ENCODE results near the gene PIH1D1.
A peak's percentile ranks its signal among the peaks of the same experiment; 100 is the strongest.
"Not testable (repeated sequence)": the region's sequence is repeated elsewhere in the genome, so short reads cannot be mapped to it uniquely, and the experiment has no call there.

PIH1D1 gene

DNA sequence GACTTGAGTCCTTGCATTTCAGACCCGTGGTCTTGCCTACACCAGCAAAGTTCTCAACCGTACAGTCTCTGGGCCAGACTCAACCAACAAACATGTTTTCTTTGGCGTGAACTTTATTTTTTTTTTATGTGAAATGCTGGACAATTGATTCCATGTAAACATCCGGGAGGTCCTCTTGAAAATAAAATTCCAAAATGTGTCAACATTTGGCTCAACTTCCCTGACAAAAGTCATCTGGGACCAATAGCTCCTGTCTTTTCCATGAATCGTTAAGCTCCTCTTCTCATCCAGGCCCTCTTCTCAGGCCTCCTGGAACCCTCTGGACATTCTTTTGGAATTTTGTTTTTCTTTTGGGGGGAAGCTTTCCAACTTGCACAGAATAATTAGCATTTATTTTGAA is 4.2 kb upstream of the PIH1D1 start:
- DNase-seq (ENCODE audit: low spot score), result no peak

DNA sequence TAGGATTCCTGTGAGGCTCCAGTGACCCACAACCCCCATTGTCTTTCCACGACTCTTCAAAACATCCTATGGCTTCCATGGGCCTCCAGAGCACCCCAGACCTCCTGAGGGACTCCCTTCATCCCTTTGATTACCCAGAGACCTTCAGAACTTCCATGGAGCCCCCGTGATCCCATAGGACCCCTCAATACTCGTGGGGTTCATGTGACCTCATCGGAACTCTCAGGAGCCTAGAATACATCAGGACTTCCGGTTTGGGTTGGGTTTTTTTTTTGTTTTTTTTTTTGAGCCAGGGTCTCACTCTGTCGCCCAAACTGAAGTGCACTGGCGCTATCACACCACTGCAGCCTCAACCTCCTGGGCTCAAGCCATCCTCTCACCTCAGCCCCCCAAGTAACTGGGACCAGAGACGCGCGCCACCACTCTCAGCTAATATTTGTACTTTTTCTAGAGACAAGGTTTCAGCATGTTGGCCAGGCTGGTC is 2.2 kb upstream of the PIH1D1 start:
- no peak for DNase-seq (ENCODE audit: low spot score)

DNA sequence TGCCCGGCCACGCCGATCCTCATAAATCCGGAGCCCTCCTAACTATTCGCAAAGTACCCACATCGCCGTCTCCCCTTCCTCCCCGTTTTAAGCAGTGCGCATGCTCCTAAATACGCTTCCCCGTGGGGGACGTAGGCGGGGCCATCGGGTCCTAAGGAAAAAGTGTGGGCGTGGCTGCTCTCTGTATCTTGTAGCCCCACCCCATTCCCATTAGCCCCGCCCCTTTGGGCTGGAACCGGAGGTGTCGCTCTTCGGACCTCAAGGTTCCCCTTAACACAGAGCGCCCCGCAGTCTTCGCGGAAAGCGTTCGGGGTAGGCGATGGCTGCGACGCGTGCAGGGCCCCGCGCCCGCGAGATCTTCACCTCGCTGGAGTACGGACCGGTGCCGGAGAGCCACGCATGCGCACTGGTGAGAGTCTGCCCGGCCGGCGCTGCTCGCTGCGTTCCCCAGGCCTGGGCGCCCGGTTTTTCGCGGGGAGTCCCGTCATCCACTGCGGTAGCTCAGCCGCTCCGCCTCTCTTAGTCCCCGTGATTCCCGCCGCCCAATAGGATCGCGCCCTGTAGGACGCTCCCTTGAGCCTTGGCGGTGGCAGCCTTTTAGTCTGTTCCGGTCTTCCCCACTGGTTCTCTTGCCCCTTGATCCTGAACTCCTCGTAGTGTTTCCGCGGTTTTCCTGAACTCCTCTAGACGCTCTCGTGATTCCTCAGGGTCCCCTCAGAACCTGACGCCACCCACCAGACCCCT is 1.6 kb upstream of the PIH1D1 start, which contains the start of gene ALDH16A1:
TSS of gene ALDH16A1 (plus strand) at position 213 of the 744 bp plus-strand sequence. CDS start at position 320, 107 bp downstream.
- peak; percentile 100 for DNase-seq (ENCODE audit: low spot score)

DNA sequence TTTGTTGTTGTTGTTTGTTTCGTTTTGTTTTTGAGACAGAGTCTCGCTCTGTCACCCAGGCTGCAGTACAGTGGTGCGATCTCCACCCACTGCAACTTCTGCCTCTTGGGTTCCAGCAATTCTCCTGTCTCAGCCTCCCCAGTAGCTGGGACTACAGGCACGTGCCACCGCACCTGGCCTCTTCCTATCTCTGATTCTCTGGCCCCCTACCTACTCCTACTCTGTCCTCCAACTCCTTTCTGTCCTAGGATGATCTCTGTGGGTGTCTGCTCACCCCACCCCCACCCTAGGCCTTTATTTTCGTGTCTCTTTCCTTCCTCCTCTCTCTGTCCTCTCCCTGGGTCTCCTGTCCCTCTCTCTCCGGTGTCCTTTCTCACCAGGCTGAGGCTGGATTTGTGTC is 1.2 kb downstream of the PIH1D1 start:
- DNase-seq (ENCODE audit: low spot score), result no peak

DNA sequence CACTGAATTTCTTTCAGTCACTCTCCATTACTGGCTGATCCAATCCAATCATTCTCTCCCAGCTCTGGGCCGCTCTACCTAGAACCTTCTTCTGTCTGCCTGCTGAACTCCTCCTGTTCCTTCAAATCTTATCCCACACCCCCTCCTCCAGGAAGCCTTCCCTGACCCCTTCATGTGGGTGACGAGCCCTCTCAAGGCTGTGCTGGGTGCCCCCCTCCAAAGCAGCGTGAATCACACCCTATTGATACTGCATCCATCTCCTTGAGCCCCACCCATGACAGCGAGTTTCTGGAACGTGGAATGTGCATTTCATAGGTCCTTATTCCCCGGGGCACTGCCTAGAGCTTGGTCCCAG is 3.2 kb downstream of the PIH1D1 start:
- no peak for DNase-seq (ENCODE audit: low spot score)

DNA sequence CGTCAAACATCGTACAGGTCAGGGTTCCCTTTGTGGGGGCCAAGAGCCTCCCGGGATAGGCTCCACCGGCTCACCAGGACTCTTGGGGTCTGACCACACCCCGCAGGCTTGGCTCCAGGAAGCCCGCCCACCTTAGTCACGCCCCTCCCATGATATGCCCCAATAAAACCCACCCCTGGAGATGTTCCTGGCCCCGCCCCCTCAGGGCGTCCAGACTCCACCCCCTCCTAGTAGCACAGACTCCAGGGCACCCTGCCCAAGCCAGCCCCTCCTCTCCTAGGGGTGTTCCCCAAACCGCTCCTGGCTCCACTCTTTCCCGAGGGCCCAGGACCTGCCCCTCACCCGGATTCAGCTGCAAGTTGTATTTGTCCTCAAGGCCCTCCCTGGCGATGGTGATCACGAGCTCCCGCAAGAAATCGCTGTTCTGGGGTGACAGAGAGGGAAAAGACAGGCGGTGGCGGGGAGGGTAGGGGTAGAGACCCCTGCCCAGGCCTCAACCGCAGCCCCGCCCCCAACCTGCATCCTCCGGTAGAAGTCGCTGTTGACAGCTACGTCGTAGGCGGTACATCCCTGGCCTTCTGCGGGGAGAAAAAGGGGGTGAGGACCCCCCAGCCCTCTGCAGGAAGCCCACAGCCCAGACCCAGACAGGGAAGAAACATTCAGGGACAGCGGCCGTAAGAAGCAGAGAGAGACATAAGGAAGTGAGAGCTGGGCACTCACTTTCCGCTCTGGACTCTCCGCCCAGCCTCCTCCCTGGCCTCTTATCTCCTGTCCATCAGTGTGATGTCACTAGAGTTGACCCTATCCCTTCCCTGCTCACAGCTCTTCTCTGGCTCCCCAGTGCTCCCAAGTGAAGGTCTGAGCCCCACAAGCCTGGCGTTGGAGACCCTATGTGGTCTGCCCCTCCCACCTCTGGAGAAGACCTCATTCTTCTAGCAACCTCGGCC is 3.9 kb downstream of the PIH1D1 start:
- DNase-seq (ENCODE audit: low spot score), result no peak

DNA sequence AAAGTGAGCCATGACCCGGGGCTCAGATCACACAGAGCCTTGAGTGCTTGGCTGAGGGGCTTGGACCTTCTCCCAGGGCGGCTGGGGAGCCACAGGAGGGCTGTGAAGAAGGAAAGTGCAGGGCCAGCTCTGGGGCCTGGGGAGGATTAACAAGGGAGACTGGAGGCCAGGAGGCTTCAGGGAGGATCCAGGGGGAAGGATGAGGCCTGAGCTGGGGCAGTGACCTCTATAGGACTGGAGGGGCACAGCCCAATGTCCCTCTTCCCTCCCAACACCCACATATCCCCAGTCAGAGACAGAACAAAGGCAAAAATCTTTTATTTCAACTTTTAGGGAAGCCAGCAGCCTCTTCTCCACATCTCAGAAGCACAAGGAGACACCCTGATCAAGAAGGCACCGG is 5.6 kb downstream of the PIH1D1 start:
- no peak for DNase-seq (ENCODE audit: low spot score)

DNA sequence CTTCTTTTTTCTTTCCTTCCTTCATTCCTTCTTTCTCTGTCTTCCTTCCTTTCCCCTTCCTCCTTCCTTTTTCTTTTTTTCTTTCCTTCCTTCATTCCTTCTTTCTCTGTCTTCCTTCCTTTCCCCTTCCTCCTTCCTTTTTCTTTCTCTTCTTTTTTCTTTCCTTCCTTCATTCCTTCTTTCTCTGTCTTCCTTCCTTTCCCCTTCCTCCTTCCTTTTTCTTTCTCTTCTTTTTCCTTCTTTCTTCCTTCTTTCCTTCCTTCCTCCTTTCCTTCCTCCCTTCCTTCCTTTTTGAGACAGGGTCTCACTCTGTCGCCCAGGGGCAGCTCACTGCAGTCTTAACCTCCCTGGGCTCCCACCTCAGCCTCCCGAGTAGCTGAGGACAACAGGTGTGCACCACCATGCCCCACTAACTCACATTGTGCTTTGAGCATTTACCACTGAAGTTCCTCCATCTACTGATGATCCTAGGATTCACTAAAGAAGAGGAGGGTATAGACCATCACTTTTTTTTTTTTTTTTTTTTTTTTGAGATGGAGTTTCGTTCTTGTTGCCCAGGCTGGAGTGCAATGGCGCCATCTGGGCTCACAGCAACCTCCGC is 7.4 kb downstream of the PIH1D1 start:
- not testable (repeated sequence) for DNase-seq (ENCODE audit: low spot score)

DNA sequence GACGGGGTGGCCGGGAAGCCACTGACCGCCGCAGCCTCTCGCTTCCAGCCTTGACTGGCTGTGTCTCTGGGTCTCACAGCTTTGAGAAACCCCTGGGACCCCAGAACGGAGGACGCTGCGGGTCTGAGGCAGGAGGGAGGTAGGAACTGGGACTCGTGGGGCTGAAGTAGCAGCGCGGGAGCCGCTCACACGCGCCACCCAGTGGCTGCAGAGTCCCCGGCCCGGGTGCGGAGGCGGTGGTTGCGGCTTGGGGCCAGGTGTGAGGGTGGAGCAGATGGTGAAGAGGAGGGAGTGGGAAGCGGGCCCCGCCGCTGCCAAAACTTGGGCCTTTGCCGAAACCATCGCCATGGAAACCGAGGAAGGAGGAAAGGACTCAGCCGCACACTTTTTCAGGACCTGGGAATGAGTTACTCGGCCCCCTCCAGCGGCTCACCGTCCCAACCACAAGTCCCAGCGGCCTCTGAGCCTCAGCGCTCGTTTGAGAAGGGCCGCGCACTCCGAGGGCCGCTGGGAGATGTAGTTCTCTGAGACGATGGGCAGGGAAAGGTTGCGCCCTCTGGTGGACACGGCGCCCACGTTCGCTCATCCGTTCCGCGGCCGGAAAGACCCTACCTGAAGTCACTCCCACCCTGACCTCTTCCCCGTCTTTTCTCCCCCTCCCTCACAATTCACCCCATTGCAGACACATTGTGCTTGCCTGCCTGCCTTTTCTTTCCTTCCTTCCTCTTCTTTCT is 8.1 kb downstream of the PIH1D1 start:
- peak; percentile 99 for DNase-seq (ENCODE audit: low spot score)

DNA sequence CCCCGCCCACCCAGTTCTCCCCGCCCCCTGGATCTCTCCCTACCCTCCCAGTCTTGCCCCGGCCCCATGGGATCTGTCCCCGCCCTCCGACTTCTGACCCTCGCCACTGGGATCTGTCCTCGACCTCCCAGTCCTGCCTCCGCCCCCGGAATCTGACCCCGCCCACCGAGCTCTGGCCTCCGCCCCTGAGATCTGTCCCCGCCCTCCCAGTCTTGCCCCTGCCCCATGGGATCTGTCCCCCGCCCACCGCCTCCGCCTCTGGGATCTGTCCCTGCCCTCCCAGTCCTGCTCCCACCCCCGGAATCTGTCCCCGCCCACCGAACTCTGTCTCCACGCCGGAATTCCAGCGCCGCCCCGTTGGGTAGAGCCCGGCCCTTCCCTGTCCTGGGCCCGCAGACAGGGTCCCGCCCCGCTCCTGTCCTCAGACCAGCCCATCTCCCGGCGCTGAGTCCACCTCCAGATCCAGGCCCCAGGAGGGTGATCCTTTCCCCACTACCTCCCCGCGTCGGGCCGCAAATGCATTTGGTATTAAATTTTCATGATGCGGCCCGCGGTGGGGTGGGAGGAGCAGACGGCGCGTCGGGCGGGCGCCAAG is 8.7 kb downstream of the PIH1D1 start:
- peak; percentile 92 for DNase-seq (ENCODE audit: low spot score)

DNA sequence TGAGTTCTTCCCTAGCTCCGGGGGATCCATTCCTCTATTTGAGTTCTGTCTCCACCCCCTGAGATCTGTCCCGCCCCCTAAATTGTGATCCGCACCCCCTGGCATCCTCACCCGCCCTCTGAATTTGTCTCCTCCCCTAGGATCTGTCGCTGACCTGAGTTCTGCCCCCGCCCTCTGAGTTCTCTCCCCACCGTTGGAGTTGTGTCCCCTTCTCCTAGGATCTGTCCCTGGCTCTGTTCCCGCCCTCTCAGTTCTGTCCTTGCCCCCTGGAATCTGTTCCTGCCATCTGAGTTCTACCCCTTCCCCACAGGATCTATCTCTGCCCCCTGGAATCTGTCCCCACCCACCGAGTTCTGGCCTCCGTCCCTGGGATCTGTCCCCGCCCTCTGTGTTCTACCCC is 9.3 kb downstream of the PIH1D1 start:
- DNase-seq (ENCODE audit: low spot score), result no peak

DNA sequence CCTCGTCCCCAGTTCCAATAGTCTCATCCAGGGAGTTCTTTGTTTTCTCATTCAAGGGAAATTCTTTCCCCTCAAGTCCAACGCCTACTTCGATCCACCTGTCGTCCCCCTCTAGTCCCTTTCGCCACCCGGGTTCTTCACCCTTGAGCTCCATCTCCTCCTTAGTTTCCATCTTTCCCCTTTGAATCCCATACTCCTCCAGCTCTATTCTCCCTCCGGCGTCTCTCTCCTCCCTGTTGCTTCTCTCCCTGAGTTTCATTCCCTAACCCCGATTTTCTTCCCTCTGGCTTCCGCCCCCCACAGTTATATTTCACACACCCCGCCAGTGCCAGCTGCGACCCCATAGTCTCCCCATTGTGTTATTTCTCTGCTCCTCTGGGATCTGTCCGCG is 9.7 kb downstream of the PIH1D1 start:
- DNase-seq (ENCODE audit: low spot score), result no peak

DNA sequence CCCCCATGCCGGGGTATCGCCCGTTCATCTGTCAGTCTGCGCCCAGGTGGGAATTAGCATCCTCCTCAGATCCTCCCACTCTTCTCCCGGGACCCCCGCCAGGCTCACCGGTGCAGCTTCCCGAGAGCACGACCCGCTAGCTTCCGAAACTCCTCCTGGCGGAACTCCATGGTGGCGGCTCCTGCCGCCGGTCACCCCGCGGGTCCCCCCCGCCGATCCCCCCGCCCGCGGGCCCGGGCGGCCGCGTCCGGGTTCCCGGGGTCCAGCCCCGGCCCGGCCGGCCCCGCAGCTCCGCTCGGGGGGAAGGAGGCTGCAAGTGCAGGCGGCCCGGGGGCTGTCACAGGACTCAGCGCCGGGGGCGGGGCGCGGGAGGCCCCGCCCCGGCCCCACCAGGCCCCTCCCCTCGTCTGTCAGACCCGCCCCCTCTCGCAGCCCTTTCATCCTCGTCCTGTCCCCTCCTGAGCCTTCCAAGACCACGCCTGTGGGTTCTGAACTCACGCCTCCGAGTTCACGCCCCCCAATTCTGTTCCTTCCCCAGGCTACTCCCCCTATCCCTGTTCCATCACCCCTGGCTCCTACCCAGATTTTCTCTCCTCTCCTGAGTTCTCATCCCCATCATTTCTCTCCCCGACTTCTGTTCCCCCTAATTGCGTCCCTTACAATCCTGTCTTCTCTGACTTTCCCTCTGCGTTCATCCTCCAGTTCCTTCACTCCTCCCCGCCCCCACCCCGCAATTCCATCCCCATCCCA is 10.2 kb downstream of the PIH1D1 start, which contains the start of gene SLC17A7:
TSS of gene SLC17A7 (minus strand) at position 318 of the 750 bp plus-strand sequence. CDS start at position 170, 148 bp downstream.
- no peak for DNase-seq (ENCODE audit: low spot score)

DNA sequence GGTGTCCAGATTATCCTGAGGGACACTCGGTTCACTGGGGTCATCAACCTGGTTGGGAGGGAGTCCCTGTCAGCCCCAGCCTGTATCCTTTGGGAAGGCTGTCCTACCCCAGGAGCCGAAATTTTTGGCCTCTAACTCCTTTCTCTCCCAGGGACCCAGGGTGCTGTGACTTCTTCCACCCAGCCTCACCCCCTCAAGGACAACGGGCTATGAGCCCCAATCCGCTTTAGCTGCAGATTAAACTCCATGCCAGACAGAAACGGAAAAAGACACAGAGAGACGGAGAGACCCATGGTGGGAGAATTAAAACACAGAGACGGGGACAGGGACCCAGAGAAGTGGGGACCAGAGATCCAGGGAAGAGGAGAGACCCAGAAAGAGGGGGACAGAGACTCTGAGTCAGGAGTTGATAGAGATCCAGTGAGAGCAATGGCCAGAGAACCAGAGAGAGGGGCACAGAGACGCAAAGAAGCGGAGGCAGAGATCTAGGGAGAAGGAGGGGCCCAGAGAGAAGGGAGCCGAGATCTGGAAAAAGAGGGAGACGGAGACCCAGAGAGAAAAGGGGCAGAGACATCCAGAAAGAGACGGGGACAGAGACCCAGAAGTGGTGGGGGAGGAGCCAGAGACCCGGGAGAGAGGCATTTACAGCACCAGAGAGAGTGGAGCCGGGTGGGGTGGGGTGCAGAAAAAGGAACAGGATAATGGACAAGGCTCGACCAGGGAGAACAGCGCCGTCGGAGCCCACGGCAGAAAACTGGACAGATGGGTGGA is 11.0 kb downstream of the PIH1D1 start:
- no peak for DNase-seq (ENCODE audit: low spot score)

DNA sequence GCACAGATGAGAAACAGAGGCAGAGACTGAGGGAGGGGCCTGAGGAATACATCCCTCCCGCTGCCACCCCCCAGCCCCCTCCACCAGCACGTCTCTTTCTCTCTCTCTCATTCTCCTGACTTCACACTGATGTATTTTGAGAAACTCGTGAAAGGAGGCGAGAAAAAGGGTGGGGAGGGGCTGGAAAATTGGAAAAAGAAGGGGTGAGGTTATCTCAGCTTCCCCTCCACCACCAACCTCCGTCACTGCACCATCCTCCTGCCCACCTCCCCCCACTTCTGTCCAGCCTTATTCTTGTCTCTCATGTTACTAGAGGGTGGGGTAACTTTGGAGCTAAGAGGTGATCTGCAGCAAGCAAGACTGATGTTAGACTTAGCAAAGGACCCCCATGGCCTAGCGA is 11.8 kb downstream of the PIH1D1 start:
- no peak for DNase-seq (ENCODE audit: low spot score)

DNA sequence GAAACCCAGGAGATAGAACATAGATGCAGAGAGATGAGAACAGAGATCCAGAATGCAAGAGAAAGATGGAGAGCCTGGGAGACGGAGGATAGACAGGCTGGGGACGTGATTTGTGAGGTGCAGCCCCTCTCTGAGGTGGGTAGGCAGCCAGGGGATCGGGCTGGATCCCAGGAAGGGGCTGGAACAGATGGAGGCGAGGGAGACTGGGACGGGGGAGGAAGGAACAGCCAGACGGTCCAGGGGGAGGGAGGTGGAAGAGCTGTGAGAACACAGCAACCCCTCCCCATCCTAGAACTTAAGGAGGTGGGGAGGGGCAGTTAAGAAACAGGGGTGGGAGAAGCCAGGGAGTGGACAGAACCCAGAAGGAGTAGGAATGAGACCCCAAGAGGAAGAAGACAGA is 13.4 kb downstream of the PIH1D1 start:
- no peak for DNase-seq (ENCODE audit: low spot score)

DNA sequence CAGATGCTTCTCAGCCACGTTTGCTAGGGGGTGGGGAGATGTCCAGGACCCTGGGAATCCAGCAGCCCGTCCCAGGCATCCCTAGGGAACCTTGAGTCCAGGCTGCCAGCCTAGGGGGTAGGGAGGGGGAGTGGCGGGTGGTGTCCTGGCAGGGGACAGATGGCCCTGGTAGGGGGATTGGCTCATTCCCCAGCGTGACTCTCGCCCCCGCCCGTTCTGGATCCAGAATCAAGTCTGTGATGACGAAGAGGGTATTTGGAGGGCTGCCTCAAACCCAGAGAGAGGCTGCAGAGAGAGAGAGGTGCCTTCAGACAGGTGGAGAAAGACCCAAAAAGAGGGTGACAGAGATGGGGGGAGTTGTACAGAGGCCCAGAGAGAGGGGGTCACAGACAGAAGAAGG is 14.4 kb downstream of the PIH1D1 start:
- no peak for DNase-seq (ENCODE audit: low spot score)

DNA sequence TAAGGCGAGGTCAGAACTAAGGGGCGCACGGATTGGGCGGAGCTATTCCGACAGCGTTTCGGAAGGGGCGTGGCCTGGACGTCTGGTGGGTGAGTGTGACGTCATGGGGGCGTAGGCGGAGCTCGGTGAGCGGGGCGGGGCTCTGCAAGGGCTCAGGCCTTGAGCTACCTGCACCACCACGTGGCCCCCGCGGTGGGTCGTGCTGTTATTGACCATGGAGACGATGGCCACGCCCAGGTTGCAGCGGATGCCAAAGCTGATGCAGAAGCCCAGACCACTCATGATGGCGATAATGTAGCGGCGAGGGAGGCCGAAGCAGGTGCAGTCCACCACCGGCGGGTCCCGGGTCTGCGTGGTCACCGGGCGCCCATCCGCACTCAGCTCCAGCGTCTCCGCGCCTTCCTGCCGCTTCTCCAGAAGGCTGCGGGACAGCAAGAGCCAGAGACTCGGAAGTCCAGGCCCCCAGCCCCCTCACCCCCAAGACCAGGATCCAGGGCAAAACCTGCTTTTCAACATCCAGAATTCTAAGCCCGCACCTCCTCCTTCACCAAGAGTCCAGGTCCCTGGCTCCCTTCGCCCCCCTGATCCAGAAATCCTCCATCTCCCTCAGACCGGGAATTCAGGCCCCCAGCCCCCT is 15.1 kb downstream of the PIH1D1 start:
- DNase-seq (ENCODE audit: low spot score), result no peak

DNA sequence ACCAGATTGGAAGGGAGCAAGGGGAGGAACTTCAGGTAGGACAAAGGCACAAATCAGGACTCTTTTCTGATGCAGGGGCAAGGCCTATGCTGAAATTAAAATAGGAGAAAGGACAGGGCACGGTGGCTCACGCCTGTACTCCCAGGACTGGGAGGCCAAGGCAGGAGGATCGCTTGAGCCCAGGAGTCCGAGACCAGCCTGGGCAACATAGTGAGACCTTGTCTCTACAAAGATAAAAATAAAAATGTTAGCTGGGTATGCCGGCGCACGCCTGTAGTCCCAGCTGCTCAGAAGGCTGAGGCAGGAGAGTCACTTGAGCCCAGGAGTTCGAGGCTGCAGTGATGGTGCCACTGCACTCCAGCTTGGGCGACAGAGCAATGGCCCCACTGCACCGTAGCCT is 15.9 kb downstream of the PIH1D1 start:
- no peak for DNase-seq (ENCODE audit: low spot score)

Data from left forelimb (tissue), 1 donor.